Astrocyte (in vitro differentiated cells and primary cell): ENCODE measurements around the gene RSF1.
"Not testable (repeated sequence)": the region's sequence is repeated elsewhere in the genome, so short reads cannot be mapped to it uniquely, and the experiment has no call there.

Experiments used
- CTCF ChIP-seq: IDR thresholded peaks from 2 replicates; pipeline ENCODE4 v1.5.1; 2011; ENCODE audit warnings: low read depth, mild to moderate bottlenecking, inconsistent platforms, low read length, moderate library complexity; ENCODE audit not compliant: insufficient read depth
- EZH2 ChIP-seq: IDR thresholded peaks from 2 replicates; pipeline ENCODE4 v1.6.1; 2012; ENCODE audit warnings: mild to moderate bottlenecking, low read length, inconsistent platforms; ENCODE audit not compliant: insufficient read depth

DNA sequence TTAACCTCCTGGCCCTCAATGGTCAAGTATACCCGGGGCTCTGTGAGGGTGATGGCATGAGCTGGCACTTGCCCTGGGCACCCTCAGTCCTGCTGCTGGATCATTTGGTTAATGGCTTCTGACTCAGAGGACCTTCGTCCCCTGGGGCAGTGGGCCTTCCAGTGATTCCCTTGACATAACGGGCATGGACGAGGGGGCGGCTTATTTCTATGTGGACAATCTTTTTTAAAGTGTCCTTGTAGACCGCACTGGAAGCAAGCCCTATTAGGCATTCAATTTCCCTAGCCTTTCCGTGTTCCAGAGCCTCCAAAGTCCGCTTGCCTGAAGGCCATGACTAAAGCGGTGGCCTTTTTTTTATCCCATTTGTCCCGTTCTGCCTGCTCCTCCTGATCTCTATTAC, 40.9 kb upstream of the RSF1 start:
- not testable (repeated sequence) for TF ChIP-seq CTCF, EZH2
